ENCODE measurements around the gene SIAH2. TPM values are rescaled to one million over a fixed set of nuclear protein-coding genes. Genes with fewer than 3 reads are reported as not detected.

Gene SIAH2
- total and polyA plus RNA-seq, 2 donors: 22.4 to 24.5 TPM

- H3K4me3 ChIP-seq (ENCODE audit: low read length in 2 of 2): no peak overlapping the region
- WGBS: 86% methylated on average over 5 of the region's 5 CpGs
- peaks cover 10 to 17% of the 10 kb centered on the region in 2 donors for H3K4me1 ChIP-seq (ENCODE audit: control insufficient read depth in 2 of 2, insufficient read depth in 2 of 2, low read length in 2 of 2)
- DNase-seq (ENCODE audit: low read depth in 6 of 9, low spot score in 9 of 9): no peak
- no peaks in the 10 kb centered on the region for H3K9me3 ChIP-seq (ENCODE audit: control insufficient read depth in 2 of 2, insufficient read depth in 1 of 2, low read length in 1 of 2)
- H3K36me3 ChIP-seq (ENCODE audit: control insufficient read depth in 2 of 2, insufficient read depth in 2 of 2, low read length in 1 of 2): peaks cover 0 to 5% of the 10 kb centered on the region in 2 donors
- H3K27me3 ChIP-seq (ENCODE audit: control insufficient read depth in 2 of 2, insufficient read depth in 1 of 2, low read length in 1 of 2): no peaks in the 10 kb centered on the region
- H3K27ac ChIP-seq (ENCODE audit: low read depth in 1 of 2, low read length in 1 of 2): no peak overlapping the region
Observed at GRCh38 chr3:150747886-150748683, 14.9 kb downstream of the SIAH2 start.

GRCh38 chr3:150746791-150747590, 16.0 kb downstream of the SIAH2 start:
- DNase-seq (ENCODE audit: low read depth in 6 of 9, low spot score in 9 of 9): no peak
- H3K36me3 ChIP-seq (ENCODE audit: control insufficient read depth in 2 of 2, insufficient read depth in 2 of 2, low read length in 1 of 2): peaks cover 6 to 10% of the 10 kb centered on the region in 2 donors
- H3K9me3 ChIP-seq (ENCODE audit: control insufficient read depth in 2 of 2, insufficient read depth in 1 of 2, low read length in 1 of 2): no peaks in the 10 kb centered on the region
- H3K4me3 ChIP-seq (ENCODE audit: low read length in 2 of 2): no peak overlapping the region
- H3K4me1 ChIP-seq (ENCODE audit: control insufficient read depth in 2 of 2, insufficient read depth in 2 of 2, low read length in 2 of 2): peaks cover 5 to 8% of the 10 kb centered on the region in 2 donors
- no peak overlapping the region for H3K27ac ChIP-seq (ENCODE audit: low read depth in 1 of 2, low read length in 1 of 2)
- H3K27me3 ChIP-seq (ENCODE audit: control insufficient read depth in 2 of 2, insufficient read depth in 1 of 2, low read length in 1 of 2): no peaks in the 10 kb centered on the region
- WGBS: 94% methylated on average over 7 of the region's 7 CpGs

GRCh38 chr3:150745832-150746231, 17.1 kb downstream of the SIAH2 start:
- Histone ChIP-seq H3K27ac (ENCODE audit: low read depth in 1 of 2, low read length in 1 of 2) (no peak overlapping the region), H3K4me1 (ENCODE audit: control insufficient read depth in 2 of 2, insufficient read depth in 2 of 2, low read length in 2 of 2) (no peaks in the 10 kb centered on the region), H3K36me3 (ENCODE audit: control insufficient read depth in 2 of 2, insufficient read depth in 2 of 2, low read length in 1 of 2) (peaks cover 12 to 15% of the 10 kb centered on the region in 2 donors), H3K4me3 (ENCODE audit: low read length in 2 of 2) (no peak overlapping the region), H3K9me3 (ENCODE audit: control insufficient read depth in 2 of 2, insufficient read depth in 1 of 2, low read length in 1 of 2) (no peaks in the 10 kb centered on the region), H3K27me3 (ENCODE audit: control insufficient read depth in 2 of 2, insufficient read depth in 1 of 2, low read length in 1 of 2) (no peaks in the 10 kb centered on the region)
- over 99% methylated on average over 3 of the region's 3 CpGs for WGBS
- DNase-seq (ENCODE audit: low read depth in 6 of 9, low spot score in 9 of 9): no peak

GRCh38 chr3:150744919-150745211, 18.1 kb downstream of the SIAH2 start:
- Histone ChIP-seq H3K27ac (ENCODE audit: low read depth in 1 of 2, low read length in 1 of 2) (no peak overlapping the region), H3K9me3 (ENCODE audit: control insufficient read depth in 2 of 2, insufficient read depth in 1 of 2, low read length in 1 of 2) (no peaks in the 10 kb centered on the region), H3K27me3 (ENCODE audit: control insufficient read depth in 2 of 2, insufficient read depth in 1 of 2, low read length in 1 of 2) (no peaks in the 10 kb centered on the region), H3K4me3 (ENCODE audit: low read length in 2 of 2) (no peak overlapping the region), H3K4me1 (ENCODE audit: control insufficient read depth in 2 of 2, insufficient read depth in 2 of 2, low read length in 2 of 2) (no peaks in the 10 kb centered on the region), H3K36me3 (ENCODE audit: control insufficient read depth in 2 of 2, insufficient read depth in 2 of 2, low read length in 1 of 2) (peaks cover 12 to 15% of the 10 kb centered on the region in 2 donors)
- no peak for DNase-seq (ENCODE audit: low read depth in 6 of 9, low spot score in 9 of 9)
- 91% methylated on average over 1 of the region's 1 CpG for WGBS

GRCh38 chr3:150744041-150744918, 18.7 kb downstream of the SIAH2 start:
- no peak overlapping the region for H3K27ac ChIP-seq (ENCODE audit: low read depth in 1 of 2, low read length in 1 of 2)
- WGBS: 95% methylated on average over 8 of the region's 8 CpGs
- H3K36me3 ChIP-seq (ENCODE audit: control insufficient read depth in 2 of 2, insufficient read depth in 2 of 2, low read length in 1 of 2): peaks cover 12 to 15% of the 10 kb centered on the region in 2 donors
- no peaks in the 10 kb centered on the region for H3K27me3 ChIP-seq (ENCODE audit: control insufficient read depth in 2 of 2, insufficient read depth in 1 of 2, low read length in 1 of 2)
- DNase-seq (ENCODE audit: low read depth in 6 of 9, low spot score in 9 of 9): no peak
- no peak overlapping the region for H3K4me3 ChIP-seq (ENCODE audit: low read length in 2 of 2)
- peaks cover 0 to 2% of the 10 kb centered on the region in 2 donors for H3K4me1 ChIP-seq (ENCODE audit: control insufficient read depth in 2 of 2, insufficient read depth in 2 of 2, low read length in 2 of 2)
- H3K9me3 ChIP-seq (ENCODE audit: control insufficient read depth in 2 of 2, insufficient read depth in 1 of 2, low read length in 1 of 2): no peaks in the 10 kb centered on the region

GRCh38 chr3:150743508-150743907, 19.5 kb downstream of the SIAH2 start:
- Histone ChIP-seq H3K4me1 (ENCODE audit: control insufficient read depth in 2 of 2, insufficient read depth in 2 of 2, low read length in 2 of 2) (peaks cover 0 to 2% of the 10 kb centered on the region in 2 donors), H3K4me3 (ENCODE audit: low read length in 2 of 2) (no peak overlapping the region), H3K36me3 (ENCODE audit: control insufficient read depth in 2 of 2, insufficient read depth in 2 of 2, low read length in 1 of 2) (peaks cover 12 to 15% of the 10 kb centered on the region in 2 donors), H3K27me3 (ENCODE audit: control insufficient read depth in 2 of 2, insufficient read depth in 1 of 2, low read length in 1 of 2) (no peaks in the 10 kb centered on the region), H3K27ac (ENCODE audit: low read depth in 1 of 2, low read length in 1 of 2) (no peak overlapping the region), H3K9me3 (ENCODE audit: control insufficient read depth in 2 of 2, insufficient read depth in 1 of 2, low read length in 1 of 2) (no peaks in the 10 kb centered on the region)
- no peak for DNase-seq (ENCODE audit: low read depth in 6 of 9, low spot score in 9 of 9)
- WGBS: 82% methylated on average over 2 of the region's 2 CpGs

- Histone ChIP-seq H3K9me3 (ENCODE audit: control insufficient read depth in 2 of 2, insufficient read depth in 1 of 2, low read length in 1 of 2) (no peaks in the 10 kb centered on the region), H3K36me3 (ENCODE audit: control insufficient read depth in 2 of 2, insufficient read depth in 2 of 2, low read length in 1 of 2) (peaks cover 12 to 15% of the 10 kb centered on the region in 2 donors), H3K27ac (ENCODE audit: low read depth in 1 of 2, low read length in 1 of 2) (no peak overlapping the region), H3K27me3 (ENCODE audit: control insufficient read depth in 2 of 2, insufficient read depth in 1 of 2, low read length in 1 of 2) (no peaks in the 10 kb centered on the region), H3K4me3 (ENCODE audit: low read length in 2 of 2) (no peak overlapping the region), H3K4me1 (ENCODE audit: control insufficient read depth in 2 of 2, insufficient read depth in 2 of 2, low read length in 2 of 2) (peaks cover 0 to 4% of the 10 kb centered on the region in 2 donors)
- 98% methylated on average over 4 of the region's 4 CpGs for WGBS
- DNase-seq (ENCODE audit: low read depth in 6 of 9, low spot score in 9 of 9): no peak
Observed at GRCh38 chr3:150742679-150743078, 20.3 kb downstream of the SIAH2 start.

GRCh38 chr3:150742141-150742523, 20.8 kb downstream of the SIAH2 start:
- no peaks in the 10 kb centered on the region for H3K9me3 ChIP-seq (ENCODE audit: control insufficient read depth in 2 of 2, insufficient read depth in 1 of 2, low read length in 1 of 2)
- WGBS: 97% methylated on average over 15 of the region's 15 CpGs
- peaks cover 0 to 8% of the 10 kb centered on the region in 2 donors for H3K4me1 ChIP-seq (ENCODE audit: control insufficient read depth in 2 of 2, insufficient read depth in 2 of 2, low read length in 2 of 2)
- H3K36me3 ChIP-seq (ENCODE audit: control insufficient read depth in 2 of 2, insufficient read depth in 2 of 2, low read length in 1 of 2): peaks cover 12 to 15% of the 10 kb centered on the region in 2 donors
- no peak for DNase-seq (ENCODE audit: low read depth in 6 of 9, low spot score in 9 of 9)
- H3K27me3 ChIP-seq (ENCODE audit: control insufficient read depth in 2 of 2, insufficient read depth in 1 of 2, low read length in 1 of 2): no peaks in the 10 kb centered on the region
- no peak overlapping the region for H3K27ac ChIP-seq (ENCODE audit: low read depth in 1 of 2, low read length in 1 of 2)
- no peak overlapping the region for H3K4me3 ChIP-seq (ENCODE audit: low read length in 2 of 2)
